IMR-90 (cell line): ENCODE measurements around the gene PPP6R3. TPM values are rescaled to one million over a fixed set of nuclear protein-coding genes. Genes with fewer than 3 reads are reported as not detected.

Experiments used
- ATAC-seq: fragments of 200-7000 bp; cut with Tn5 transposase; 2 replicates; pipeline ENCODE4 v1.9.1; 2020; ENCODE audit warnings: low read depth, mild to moderate bottlenecking, moderate library complexity
- BruUV-seq: library from RNA; stranded (reverse); fragments of 400-500 nt; replicated peaks from 2 replicates; lab custom pipeline; 2021; lab: Mats Ljungman, UMichigan
- CTCF ChIA-PET: fragments of 300-600 bp; formaldehyde crosslinking; extraction: SDS; loops from one replicate; lab custom pipeline; 2021; ENCODE audit warnings: antibody characterized with exemption; lab: Yijun Ruan, JAX
- POLR2A ChIA-PET: fragments of 300-600 bp; sonication (Branson Sonifier 250); formaldehyde crosslinking; loops from one replicate; lab custom pipeline; 2022; ENCODE audit warnings: antibody characterized with exemption; ENCODE audit not compliant: unreplicated experiment; lab: Charles Lee
- DNase-seq: peaks from one replicate; pipeline ENCODE4 v3.0.0; 2013
- H2AFZ ChIP-seq: replicated peaks from 2 replicates; pipeline ENCODE3; 2013; ENCODE audit warnings: low read length, mild to moderate bottlenecking; ENCODE audit not compliant: poor library complexity
- H2AK5ac ChIP-seq: 2 replicates; pipeline ENCODE4 v1.6.1; 2013; ENCODE audit warnings: low read depth, low read length, inconsistent platforms
- H2AK9ac ChIP-seq: replicated peaks from 2 replicates; pipeline ENCODE3; 2013; ENCODE audit warnings: mild to moderate bottlenecking, low read depth, low read length, moderate library complexity; ENCODE audit not compliant: poor library complexity
- H2BK120ac ChIP-seq: 2 replicates; pipeline ENCODE4 v1.6.1; 2013; ENCODE audit warnings: low read depth, low read length, inconsistent platforms
- H2BK15ac ChIP-seq: 3 replicates; pipeline ENCODE4 v1.6.1; 2013; ENCODE audit warnings: low read depth, low read length, inconsistent platforms
- H2BK20ac ChIP-seq: 2 replicates; pipeline ENCODE4 v1.6.1; 2013; ENCODE audit warnings: low read depth, mild to moderate bottlenecking, inconsistent platforms, low read length, moderate library complexity
- H2BK5ac ChIP-seq: 2 replicates; pipeline ENCODE4 v1.6.1; 2013; ENCODE audit warnings: mild to moderate bottlenecking, low read depth, low read length, inconsistent platforms; ENCODE audit not compliant: poor library complexity, severe bottlenecking
- H3K14ac ChIP-seq: replicated peaks from 2 replicates; pipeline ENCODE4 v1.6.1; 2013; ENCODE audit warnings: low read depth, low read length, inconsistent platforms
- H3K18ac ChIP-seq: 2 replicates; pipeline ENCODE4 v1.6.1; 2013; ENCODE audit warnings: low read depth, low read length, control low read depth
- H3K23ac ChIP-seq: 2 replicates; pipeline ENCODE4 v1.6.1; 2013; ENCODE audit warnings: low read depth, low read length, inconsistent platforms
- H3K27ac ChIP-seq: 2 replicates; pipeline ENCODE4 v1.5.1; 2013; ENCODE audit warnings: mild to moderate bottlenecking, control low read depth, low read length; ENCODE audit not compliant: insufficient read depth
- H3K27me3 ChIP-seq: 2 replicates; pipeline ENCODE4 v1.6.1; 2013; ENCODE audit warnings: low read length; ENCODE audit not compliant: control insufficient read depth, insufficient read depth
- H3K36me3 ChIP-seq: 2 replicates; pipeline ENCODE4 v1.6.1; 2013; ENCODE audit warnings: low read length, mixed read lengths; ENCODE audit not compliant: control insufficient read depth, insufficient read depth
- H3K4ac ChIP-seq: 2 replicates; pipeline ENCODE4 v1.6.1; 2013; ENCODE audit warnings: low read depth, low read length, inconsistent platforms
- H3K4me1 ChIP-seq: 2 replicates; pipeline ENCODE4 v1.6.1; 2013; ENCODE audit warnings: low read length, mixed read lengths; ENCODE audit not compliant: control insufficient read depth, insufficient read depth
- H3K4me2 ChIP-seq: 2 replicates; pipeline ENCODE4 v1.6.1; 2013; ENCODE audit warnings: low read depth, mild to moderate bottlenecking, control low read depth, low read length, moderate library complexity
- H3K4me3 ChIP-seq: 2 replicates; pipeline ENCODE4 v1.5.1; 2013; ENCODE audit warnings: low read depth, mild to moderate bottlenecking, control low read depth, low read length, moderate library complexity; ENCODE audit not compliant: insufficient read depth
- H3K56ac ChIP-seq: 2 replicates; pipeline ENCODE4 v1.6.1; 2013; ENCODE audit warnings: low read length, inconsistent platforms; ENCODE audit not compliant: insufficient read depth; ENCODE audit errors: extremely low read depth
- H3K79me1 ChIP-seq, 2 experiments: 2 replicates each; pipeline ENCODE4 v1.6.1; 2013; ENCODE audit warnings: low read length in 2 of 2, inconsistent platforms in 1 of 2, low read depth in 1 of 2
- H3K9ac ChIP-seq: 2 replicates; pipeline ENCODE4 v1.6.1; 2013; ENCODE audit warnings: low read depth, low read length, control low read depth
- H3K9me1 ChIP-seq: 2 replicates; pipeline ENCODE4 v1.6.1; 2013; ENCODE audit warnings: low read length, inconsistent platforms; ENCODE audit not compliant: insufficient read depth
- H3K9me3 ChIP-seq: 2 replicates; pipeline ENCODE4 v1.6.1; 2013; ENCODE audit warnings: low read length; ENCODE audit not compliant: control insufficient read depth, insufficient read depth
- H4K20me1 ChIP-seq: 2 replicates; pipeline ENCODE4 v1.6.1; 2013; ENCODE audit warnings: low read length, inconsistent platforms; ENCODE audit not compliant: insufficient read depth
- H4K5ac ChIP-seq: 2 replicates; pipeline ENCODE4 v1.6.1; 2013; ENCODE audit warnings: mild to moderate bottlenecking, low read depth, low read length, control low read depth
- H4K8ac ChIP-seq, 2 experiments: 2 replicates each; pipeline ENCODE4 v1.6.1; 2013; ENCODE audit warnings: low read depth in 2 of 2, low read length in 2 of 2, control low read depth in 1 of 2, inconsistent platforms in 1 of 2
- H4K91ac ChIP-seq: 2 replicates; pipeline ENCODE4 v1.6.1; 2013; ENCODE audit warnings: low read depth, low read length, inconsistent platforms; ENCODE audit not compliant: insufficient read depth
- BHLHE40 ChIP-seq: fragments of 150-350 bp; IDR thresholded peaks from 2 replicates; pipeline ENCODE4 v1.6.1; 2016; ENCODE audit warnings: mild to moderate bottlenecking, low read depth, low read length
- CEBPB ChIP-seq: IDR thresholded peaks from 2 replicates; pipeline ENCODE4 v1.6.1; 2012; ENCODE audit warnings: low read depth, low read length, improper control_type of control experiment
- CHD1 ChIP-seq: IDR thresholded peaks from 2 replicates; pipeline ENCODE4 v1.6.1; 2012; ENCODE audit warnings: low read depth, low read length, improper control_type of control experiment
- FOS ChIP-seq: fragments of 150-350 bp; IDR thresholded peaks from 2 replicates; pipeline ENCODE4 v1.6.1; 2016; ENCODE audit warnings: low read depth, low read length
- MAFK ChIP-seq: IDR thresholded peaks from 2 replicates; pipeline ENCODE4 v1.6.1; 2012; ENCODE audit warnings: low read depth, low read length, improper control_type of control experiment
- MXI1 ChIP-seq: IDR thresholded peaks from 2 replicates; pipeline ENCODE4 v1.6.1; 2012; ENCODE audit warnings: low read depth, mild to moderate bottlenecking, low read length, moderate library complexity, borderline replicate concordance
- POLR2A ChIP-seq: IDR thresholded peaks from 2 replicates; pipeline ENCODE4 v1.6.1; 2012; ENCODE audit warnings: mild to moderate bottlenecking, low read depth, low read length
- RAD21 ChIP-seq: IDR thresholded peaks from 2 replicates; pipeline ENCODE4 v1.6.1; 2012; ENCODE audit warnings: low read length, improper control_type of control experiment
- RFX5 ChIP-seq: IDR thresholded peaks from 2 replicates; pipeline ENCODE4 v1.8.0; 2012; ENCODE audit warnings: low read depth, mild to moderate bottlenecking, low read length, moderate library complexity
- WGBS, 2 experiments: methylation state at CpG; one replicate each; pipeline versions ENCODE4 v1.1.5 to v1.1.7; 2013; ENCODE audit warnings: missing lambda C conversion rate in 2 of 2; ENCODE audit not compliant: insufficient read length in 1 of 2; ENCODE audit errors: extremely low coverage in 2 of 2; 5-methylcytosine and 5-hydroxymethylcytosine counted together
- dilution Hi-C: fragments of 300-500 bp; cut with HindIII; formaldehyde crosslinking; loops from one replicate; pipeline ENCODE4 v1.14.3; 2018; ENCODE audit warnings: low sequenced_read_pairs; ENCODE audit not compliant: unreplicated experiment
- in situ Hi-C: fragments of 300-500 bp; cut with MboI; formaldehyde crosslinking; loops from 3 replicates; pipeline ENCODE4 v1.14.3; 2019; ENCODE audit warnings: low sequenced_read_pairs, inconsistent platforms, mixed read lengths
- intact Hi-C: fragments of 100-400 bp; cut with micrococcal nuclease; formaldehyde crosslinking; loops from 2 replicates; pipeline ENCODE4 v1.10.0; 2022
- polyA plus RNA-seq, 3 experiments: library from polyadenylated mRNA; depleted of rRNA; stranded (reverse); fragments of >200 nt; gene quantifications; 2 replicates each; pipeline ENCODE4 v1.2.3, GENCODE V29; 2012; ENCODE audit warnings: low replicate concordance in 1 of 3
- total RNA-seq: library from RNA; depleted of rRNA; stranded (reverse); fragments of >200 nt; gene quantifications from 2 replicates; pipeline ENCODE4 v1.2.3, GENCODE V29; 2012
- TF ChIP-seq, protein P1 (sequence below): conservative IDR thresholded peaks from 2 replicates; pipeline ENCODE4 v1.5.1; 2012; ENCODE audit warnings: mild to moderate bottlenecking, low read depth, low read length, improper control_type of control experiment

PPP6R3 gene
- total and polyA plus RNA-seq, 2 of the 4 experiments (the other 2 are of a cell fraction) = 29.0 to 123 TPM

DNA sequence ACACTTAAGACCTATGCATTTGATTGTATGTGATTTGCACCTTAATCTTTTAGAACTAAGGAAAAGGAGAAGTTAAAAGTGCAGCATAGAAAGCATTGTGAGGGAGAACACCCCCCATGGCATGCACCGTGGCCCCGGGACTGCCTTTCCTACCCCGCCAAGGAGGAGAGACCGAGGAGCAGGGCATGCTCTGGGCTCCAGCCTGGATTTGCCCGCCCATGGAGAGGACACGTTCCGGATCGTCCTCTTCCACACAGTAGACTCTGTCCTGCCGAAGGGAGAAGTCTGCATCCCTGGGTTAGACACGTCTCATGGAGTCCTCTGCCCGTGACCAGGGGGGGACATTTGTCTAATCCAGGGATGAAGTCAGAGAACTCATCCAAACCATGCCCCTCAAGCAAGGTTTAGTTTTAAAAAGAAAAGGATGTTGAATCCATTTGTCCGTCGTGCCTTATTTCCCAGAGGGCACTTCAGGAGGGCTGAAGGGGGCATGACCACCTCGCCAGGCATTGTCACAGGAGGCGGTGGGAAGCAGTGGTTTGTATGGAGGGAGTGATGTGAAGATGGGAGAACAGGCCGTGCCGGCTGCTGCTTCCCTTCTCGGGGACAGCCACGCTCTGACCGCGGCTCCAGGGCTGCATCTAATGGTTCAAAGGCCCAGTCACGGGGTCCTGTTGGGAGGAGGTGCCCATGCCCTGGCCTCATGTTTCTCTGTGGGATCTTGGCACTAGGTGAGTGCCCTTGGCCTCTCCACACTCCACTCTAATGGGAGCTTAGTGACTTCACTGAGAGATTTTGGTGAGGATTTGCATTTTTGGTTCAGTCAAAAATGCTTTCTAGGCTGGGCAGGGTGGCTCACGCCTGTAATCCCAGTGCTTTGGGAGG, 157.6 kb downstream of the PPP6R3 start:
- H3K4me1 ChIP-seq = no peaks in the 10 kb centered on the region
- no peaks in the 10 kb centered on the region for H3K79me1 ChIP-seq
- no peak overlapping the region for H2AK9ac ChIP-seq
- peaks cover 2% of the 10 kb centered on the region; the same call in 1 of the 2 replicates for H3K27me3 ChIP-seq
- H3K56ac ChIP-seq = no peak overlapping the region
- CTCF ChIA-PET = no interaction called here
- no peak overlapping the region for H3K4me3 ChIP-seq
- in situ Hi-C loops = loop anchor here (25.0 kb wide), 1 partner anchor 1044 kb away; no protein-coding TSS in a partner anchor
- TF ChIP-seq CEBPB (no peak), MXI1 (no peak), FOS (no peak), RAD21 (no peak), RFX5 (no peak), POLR2A (no peak), BHLHE40 (no peak), CHD1 (no peak), MAFK (no peak)
- TF ChIP-seq, protein P1, sequence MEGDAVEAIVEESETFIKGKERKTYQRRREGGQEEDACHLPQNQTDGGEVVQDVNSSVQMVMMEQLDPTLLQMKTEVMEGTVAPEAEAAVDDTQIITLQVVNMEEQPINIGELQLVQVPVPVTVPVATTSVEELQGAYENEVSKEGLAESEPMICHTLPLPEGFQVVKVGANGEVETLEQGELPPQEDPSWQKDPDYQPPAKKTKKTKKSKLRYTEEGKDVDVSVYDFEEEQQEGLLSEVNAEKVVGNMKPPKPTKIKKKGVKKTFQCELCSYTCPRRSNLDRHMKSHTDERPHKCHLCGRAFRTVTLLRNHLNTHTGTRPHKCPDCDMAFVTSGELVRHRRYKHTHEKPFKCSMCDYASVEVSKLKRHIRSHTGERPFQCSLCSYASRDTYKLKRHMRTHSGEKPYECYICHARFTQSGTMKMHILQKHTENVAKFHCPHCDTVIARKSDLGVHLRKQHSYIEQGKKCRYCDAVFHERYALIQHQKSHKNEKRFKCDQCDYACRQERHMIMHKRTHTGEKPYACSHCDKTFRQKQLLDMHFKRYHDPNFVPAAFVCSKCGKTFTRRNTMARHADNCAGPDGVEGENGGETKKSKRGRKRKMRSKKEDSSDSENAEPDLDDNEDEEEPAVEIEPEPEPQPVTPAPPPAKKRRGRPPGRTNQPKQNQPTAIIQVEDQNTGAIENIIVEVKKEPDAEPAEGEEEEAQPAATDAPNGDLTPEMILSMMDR = no peak
- H2BK15ac ChIP-seq = no peak overlapping the region
- H3K18ac ChIP-seq = no peak overlapping the region
- H3K9me1 ChIP-seq = no peaks in the 10 kb centered on the region; the same call in 1 of the 2 replicates
- DNase-seq = no peak
- H3K14ac ChIP-seq = no peak overlapping the region
- H3K4me2 ChIP-seq = no peak overlapping the region
- no peak overlapping the region for H2BK5ac ChIP-seq
- H4K8ac ChIP-seq = no peak overlapping the region
- POLR2A ChIA-PET = no interaction called here
- no peaks in the 10 kb centered on the region for H4K20me1 ChIP-seq
- no peak overlapping the region for H3K9ac ChIP-seq
- no peak overlapping the region for H3K27ac ChIP-seq
- no peaks in the 10 kb centered on the region for H3K9me3 ChIP-seq
- dilution Hi-C loops = no loop called here
- 93% methylated on average over 10 of the region's 23 CpGs; no CpG with 5 or more reads in 1 of the 2 experiments for whole genome bisulfite sequencing, 2 experiments
- no peak overlapping the region for H3K23ac ChIP-seq
- H2AK5ac ChIP-seq = no peak overlapping the region
- peaks cover 15% of the 10 kb centered on the region; the same call in 1 of the 2 replicates for H3K36me3 ChIP-seq
- H2AFZ ChIP-seq = no peak overlapping the region
- intact Hi-C loops = loop anchor here (10.0 kb wide), 2 partner anchors 107 to 467 kb away; no protein-coding TSS in a partner anchor
- H2BK20ac ChIP-seq = no peak overlapping the region
- BruUV-seq = no TSS peak
- H2BK120ac ChIP-seq = no peak overlapping the region
- H3K4ac ChIP-seq = no peak overlapping the region
- ATAC-seq = no peak; the same call in 1 of the 2 replicates
- H4K5ac ChIP-seq = no peak overlapping the region
- no peak overlapping the region for H4K91ac ChIP-seq
